NOMO-1 treated with DMSO at 0.1 percent for 48 hours (cell line): ENCODE results near the gene PRCD.
"Not testable (repeated sequence)": the region's sequence is repeated elsewhere in the genome, so short reads cannot be mapped to it uniquely, and the experiment has no call there.

Experiments
- DNase-seq: peaks from one replicate; lab custom pipeline; 2025; ENCODE audit not compliant: unreplicated experiment; lab: John Stamatoyannopoulos, UW

PRCD gene

GRCh38 chr17:76504117-76504516 is 35.7 kb upstream of the PRCD start:
- no peak for DNase-seq

- DNase-seq: peak; percentile 58
Observed at GRCh38 chr17:76506408-76507345, 33.2 kb upstream of the PRCD start.

GRCh38 chr17:76508472-76509063 is 31.3 kb upstream of the PRCD start:
- DNase-seq: not testable (repeated sequence)

GRCh38 chr17:76510831-76511244 is 29.0 kb upstream of the PRCD start:
- DNase-seq: no peak

- peak; percentile 40 for DNase-seq
Observed at GRCh38 chr17:76511668-76512365, 28.0 kb upstream of the PRCD start.

GRCh38 chr17:76512366-76513305 is 27.2 kb upstream of the PRCD start:
- no peak for DNase-seq

- no peak for DNase-seq
Observed at GRCh38 chr17:76513306-76513692, 26.5 kb upstream of the PRCD start.

- not testable (repeated sequence) for DNase-seq
Observed at GRCh38 chr17:76514355-76514754, 25.5 kb upstream of the PRCD start.

GRCh38 chr17:76515274-76515949 is 24.4 kb upstream of the PRCD start:
- peak; percentile 37 for DNase-seq

GRCh38 chr17:76517638-76518038 is 22.2 kb upstream of the PRCD start:
- no peak for DNase-seq

GRCh38 chr17:76519048-76519966 is 20.5 kb upstream of the PRCD start:
- no peak for DNase-seq

- no peak for DNase-seq
Observed at GRCh38 chr17:76521262-76521661, 18.6 kb upstream of the PRCD start.

GRCh38 chr17:76521683-76522082 is 18.2 kb upstream of the PRCD start:
- not testable (repeated sequence) for DNase-seq

GRCh38 chr17:76523084-76524037 is 16.5 kb upstream of the PRCD start:
- DNase-seq: peak; percentile 40

- DNase-seq: no peak
Observed at GRCh38 chr17:76524598-76525512, 15.0 kb upstream of the PRCD start.

GRCh38 chr17:76525513-76525833 is 14.4 kb upstream of the PRCD start:
- DNase-seq: not testable (repeated sequence)

- not testable (repeated sequence) for DNase-seq
Observed at GRCh38 chr17:76527016-76527415, 12.8 kb upstream of the PRCD start.
